ENCODE data around the gene KCNQ1.

GRCh38 chr11:2662430-2663299 lies 217.9 kb downstream of the KCNQ1 start:
- TF ChIP-seq POLR2A (IDR thresholded peaks at IDR 0.05): no peak
- TF ChIP-seq, protein P1, sequence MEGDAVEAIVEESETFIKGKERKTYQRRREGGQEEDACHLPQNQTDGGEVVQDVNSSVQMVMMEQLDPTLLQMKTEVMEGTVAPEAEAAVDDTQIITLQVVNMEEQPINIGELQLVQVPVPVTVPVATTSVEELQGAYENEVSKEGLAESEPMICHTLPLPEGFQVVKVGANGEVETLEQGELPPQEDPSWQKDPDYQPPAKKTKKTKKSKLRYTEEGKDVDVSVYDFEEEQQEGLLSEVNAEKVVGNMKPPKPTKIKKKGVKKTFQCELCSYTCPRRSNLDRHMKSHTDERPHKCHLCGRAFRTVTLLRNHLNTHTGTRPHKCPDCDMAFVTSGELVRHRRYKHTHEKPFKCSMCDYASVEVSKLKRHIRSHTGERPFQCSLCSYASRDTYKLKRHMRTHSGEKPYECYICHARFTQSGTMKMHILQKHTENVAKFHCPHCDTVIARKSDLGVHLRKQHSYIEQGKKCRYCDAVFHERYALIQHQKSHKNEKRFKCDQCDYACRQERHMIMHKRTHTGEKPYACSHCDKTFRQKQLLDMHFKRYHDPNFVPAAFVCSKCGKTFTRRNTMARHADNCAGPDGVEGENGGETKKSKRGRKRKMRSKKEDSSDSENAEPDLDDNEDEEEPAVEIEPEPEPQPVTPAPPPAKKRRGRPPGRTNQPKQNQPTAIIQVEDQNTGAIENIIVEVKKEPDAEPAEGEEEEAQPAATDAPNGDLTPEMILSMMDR (IDR thresholded peaks at IDR 0.05): no peak
